AG10803 (cell line): Measurements from ENCODE around the gene UNC5C.

Experiments
- DNase-seq: peaks from one replicate; pipeline ENCODE4 v3.0.0; 2010; ENCODE audit warnings: low read depth
- H3K4me3 ChIP-seq: 2 replicates; pipeline ENCODE4 v1.5.1; 2011; ENCODE audit warnings: mild to moderate bottlenecking, low read length, control low read depth
- TF ChIP-seq, protein P1 (sequence below): conservative IDR thresholded peaks from 2 replicates; pipeline ENCODE4 v1.5.1; 2011; ENCODE audit warnings: mild to moderate bottlenecking, low read length, control low read depth, inconsistent platforms

UNC5C gene

DNA sequence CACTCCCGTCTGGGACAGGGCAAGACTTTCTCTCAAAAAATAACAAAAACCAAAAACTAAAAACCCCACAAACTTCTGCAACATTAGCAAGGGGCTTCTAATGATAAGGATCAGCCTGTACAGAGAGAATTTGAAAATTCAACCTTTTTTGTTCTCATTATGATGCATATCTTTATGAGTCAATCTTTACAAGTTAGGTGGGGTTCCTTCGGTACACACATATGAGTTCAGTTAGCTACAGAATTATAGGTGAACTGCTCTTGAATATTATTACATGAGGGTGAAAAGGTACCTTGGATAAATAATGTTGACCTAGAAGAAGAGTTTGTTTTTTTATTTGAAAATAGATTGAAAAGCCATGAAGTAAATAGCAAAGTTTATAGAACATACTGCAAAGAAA, 252.7 kb downstream of the UNC5C start:
- DNase-seq = no peak
- H3K4me3 ChIP-seq = no peak overlapping the region
- TF ChIP-seq, protein P1, sequence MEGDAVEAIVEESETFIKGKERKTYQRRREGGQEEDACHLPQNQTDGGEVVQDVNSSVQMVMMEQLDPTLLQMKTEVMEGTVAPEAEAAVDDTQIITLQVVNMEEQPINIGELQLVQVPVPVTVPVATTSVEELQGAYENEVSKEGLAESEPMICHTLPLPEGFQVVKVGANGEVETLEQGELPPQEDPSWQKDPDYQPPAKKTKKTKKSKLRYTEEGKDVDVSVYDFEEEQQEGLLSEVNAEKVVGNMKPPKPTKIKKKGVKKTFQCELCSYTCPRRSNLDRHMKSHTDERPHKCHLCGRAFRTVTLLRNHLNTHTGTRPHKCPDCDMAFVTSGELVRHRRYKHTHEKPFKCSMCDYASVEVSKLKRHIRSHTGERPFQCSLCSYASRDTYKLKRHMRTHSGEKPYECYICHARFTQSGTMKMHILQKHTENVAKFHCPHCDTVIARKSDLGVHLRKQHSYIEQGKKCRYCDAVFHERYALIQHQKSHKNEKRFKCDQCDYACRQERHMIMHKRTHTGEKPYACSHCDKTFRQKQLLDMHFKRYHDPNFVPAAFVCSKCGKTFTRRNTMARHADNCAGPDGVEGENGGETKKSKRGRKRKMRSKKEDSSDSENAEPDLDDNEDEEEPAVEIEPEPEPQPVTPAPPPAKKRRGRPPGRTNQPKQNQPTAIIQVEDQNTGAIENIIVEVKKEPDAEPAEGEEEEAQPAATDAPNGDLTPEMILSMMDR = no peak

DNA sequence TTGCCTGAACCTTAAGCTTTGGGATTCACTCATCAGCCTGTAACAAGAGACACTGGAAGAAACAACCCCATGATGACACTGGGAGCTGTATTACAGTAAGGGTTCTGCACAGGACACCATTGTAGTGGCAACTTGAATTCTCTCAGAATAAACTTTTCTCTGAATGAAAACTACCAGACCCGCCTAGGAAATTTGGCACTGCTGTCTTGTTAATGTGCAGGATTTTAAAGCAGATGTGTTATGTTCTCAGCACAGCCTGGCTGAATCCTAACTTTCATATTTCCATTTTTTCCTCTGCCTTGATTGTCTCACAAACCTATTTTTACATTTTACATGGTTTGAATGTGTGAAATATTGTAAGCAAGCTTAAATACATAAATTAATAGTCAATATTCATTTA, 253.6 kb downstream of the UNC5C start:
- DNase-seq = no peak
- TF ChIP-seq, protein P1 = no peak
- H3K4me3 ChIP-seq = no peak overlapping the region

DNA sequence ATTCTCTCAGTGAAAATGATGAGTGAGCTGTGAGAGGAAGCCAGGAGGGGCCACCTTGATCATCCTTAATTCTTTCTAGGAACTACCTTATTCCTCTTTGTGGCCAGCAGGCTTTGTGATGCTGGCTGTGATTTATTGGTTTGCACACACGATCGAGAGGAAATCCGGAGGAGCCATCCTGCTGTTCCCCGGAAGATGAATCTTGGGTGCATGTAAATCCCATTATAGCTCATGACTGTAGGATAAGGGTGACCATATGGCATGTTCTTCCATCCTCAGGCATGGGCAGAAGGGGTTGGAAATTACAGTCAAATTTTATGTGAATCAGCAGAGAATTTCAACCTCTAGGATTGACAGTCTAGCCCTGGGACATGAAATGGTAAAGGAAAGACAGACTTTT, 254.5 kb downstream of the UNC5C start:
- DNase-seq = no peak
- H3K4me3 ChIP-seq = no peak overlapping the region
- TF ChIP-seq, protein P1 = no peak

DNA sequence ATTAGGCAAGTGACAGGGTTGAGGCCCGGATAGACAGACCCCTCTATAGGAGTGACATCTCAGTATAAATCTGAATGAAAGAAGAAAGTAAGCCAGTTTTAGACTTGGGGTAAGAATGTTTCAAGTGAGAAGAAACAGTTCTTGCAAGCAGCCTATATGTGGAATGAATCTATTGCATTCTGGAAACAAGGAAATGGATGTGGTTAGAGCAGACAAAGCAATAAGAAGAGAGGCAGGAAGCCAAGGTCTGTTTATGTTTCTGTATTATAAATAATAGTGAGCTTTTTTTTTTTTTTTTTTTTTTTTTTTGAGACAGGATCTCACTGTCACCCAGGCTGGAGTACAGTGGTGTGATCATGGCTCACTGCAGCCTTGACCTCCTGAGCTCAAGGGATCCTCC, 255.8 kb downstream of the UNC5C start:
- H3K4me3 ChIP-seq = no peak overlapping the region
- TF ChIP-seq, protein P1 = no peak
- DNase-seq = no peak

DNA sequence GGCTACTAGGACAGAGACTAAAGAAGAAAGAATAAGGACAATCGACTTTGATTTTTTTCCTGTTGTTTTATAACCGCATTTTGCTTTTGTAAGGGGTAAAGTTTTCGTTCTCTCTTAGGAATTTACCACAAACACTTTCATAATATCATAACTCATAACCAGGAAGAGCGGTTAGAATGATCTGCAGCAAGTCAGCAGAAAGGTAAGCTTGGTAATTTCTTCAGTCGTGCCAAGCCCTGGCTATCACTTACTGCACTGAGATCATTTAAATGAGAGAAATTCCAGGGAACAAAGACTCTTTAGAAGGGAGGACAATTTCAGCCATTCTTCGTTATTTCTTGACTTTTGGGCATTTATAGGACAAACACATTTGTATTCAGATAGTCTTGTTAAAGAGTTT, 258.1 kb downstream of the UNC5C start:
- TF ChIP-seq, protein P1 = no peak
- no peak for DNase-seq
- no peak overlapping the region for H3K4me3 ChIP-seq

DNA sequence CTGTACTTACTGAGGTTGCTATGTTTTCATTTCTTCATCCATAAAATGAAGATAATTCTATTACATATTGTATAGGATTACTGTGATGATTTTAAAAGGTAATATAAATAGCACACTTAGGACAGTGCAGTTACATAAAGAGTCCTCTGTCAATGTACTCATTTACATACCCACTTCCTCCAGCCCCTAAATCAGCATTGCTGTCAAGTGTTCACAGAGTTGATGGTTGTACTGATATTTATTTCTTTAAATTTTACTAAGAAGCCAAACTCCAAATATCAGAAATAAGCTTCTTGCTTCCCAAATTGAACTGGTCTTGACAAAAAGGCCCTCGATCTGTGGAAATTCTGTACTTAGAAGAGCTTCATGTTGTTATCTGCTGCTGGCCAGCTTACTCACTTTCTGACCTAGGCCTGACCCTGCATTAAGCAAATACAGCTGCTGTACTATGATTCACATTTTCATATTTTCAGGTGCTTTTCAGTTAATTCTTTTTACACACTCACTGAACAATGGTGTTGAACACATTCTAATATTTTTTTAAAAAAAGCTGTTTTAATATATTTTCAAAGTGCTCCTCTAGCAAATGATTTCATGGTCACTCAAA, 259.6 kb downstream of the UNC5C start:
- TF ChIP-seq, protein P1 = no peak
- no peak for DNase-seq
- H3K4me3 ChIP-seq = no peak overlapping the region

DNA sequence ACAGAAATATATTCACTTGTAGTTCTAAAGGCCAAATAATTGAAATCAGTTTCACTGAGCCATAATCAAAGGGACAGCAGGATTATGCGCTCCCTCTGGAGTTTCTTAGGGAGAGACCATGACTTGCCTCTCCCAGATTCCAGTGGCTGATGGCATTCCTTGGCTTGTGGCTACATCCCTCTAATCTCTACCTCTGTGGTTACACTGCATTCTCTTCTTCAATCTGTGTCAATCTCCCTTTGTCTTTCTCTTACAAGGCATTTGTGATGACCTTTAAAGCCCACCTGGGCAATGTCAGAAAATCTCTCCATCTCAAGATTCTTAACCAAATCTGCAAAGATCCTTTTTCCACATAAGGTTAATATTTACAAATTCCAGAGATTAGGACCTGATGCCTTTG, 260.2 kb downstream of the UNC5C start:
- TF ChIP-seq, protein P1 = no peak
- no peak overlapping the region for H3K4me3 ChIP-seq
- DNase-seq = no peak
